Activated CD4-positive, alpha-beta T cell treated with anti-CD3 and anti-CD28 coated beads for 36 hours (primary cell): ENCODE results near the gene SPIRE1. TPM values are rescaled to one million over a fixed set of nuclear protein-coding genes. Genes with fewer than 3 reads are reported as not detected.
A peak's percentile ranks its signal among the peaks of the same experiment; 100 is the strongest.
"Not testable (repeated sequence)": the region's sequence is repeated elsewhere in the genome, so short reads cannot be mapped to it uniquely, and the experiment has no call there.

Source experiments
- ATAC-seq: fragments of 200-7000 bp; cut with Tn5 transposase; one replicate; pipeline ENCODE4 v1.10.0; 2021; ENCODE audit warnings: mild to moderate bottlenecking, moderate library complexity
- CTCF ChIA-PET: fragments of 350-600 bp; sonication (Branson Sonifier 250); formaldehyde crosslinking; loops from one replicate; lab custom pipeline; 2021; ENCODE audit warnings: antibody characterized with exemption; lab: Charles Lee
- POLR2A ChIA-PET: fragments of 350-600 bp; sonication (Branson Sonifier 250); formaldehyde crosslinking; loops from one replicate; lab custom pipeline; 2021; ENCODE audit warnings: antibody characterized with exemption, inconsistent platforms; lab: Charles Lee
- DNase-seq: peaks from one replicate; pipeline ENCODE4 v3.0.0-alpha.2; 2020
- H3K27ac Mint-ChIP-seq: one replicate; pipeline ENCODE4 v1.8.0; 2021; ENCODE audit warnings: mixed read lengths
- H3K27me3 Mint-ChIP-seq: one replicate; pipeline ENCODE4 v1.8.0; 2021; ENCODE audit warnings: mixed read lengths
- H3K36me3 Mint-ChIP-seq: one replicate; pipeline ENCODE4 v1.8.0; 2021; ENCODE audit warnings: low read depth, mixed read lengths
- H3K4me1 Mint-ChIP-seq: one replicate; pipeline ENCODE4 v1.8.0; 2021; ENCODE audit warnings: mixed read lengths
- H3K4me3 Mint-ChIP-seq: one replicate; pipeline ENCODE4 v1.8.0; 2021; ENCODE audit warnings: mild to moderate bottlenecking, moderate library complexity, mixed read lengths
- H3K9me3 Mint-ChIP-seq: one replicate; pipeline ENCODE4 v1.8.0; 2021; ENCODE audit warnings: low read depth, mixed read lengths
- intact Hi-C, 2 experiments: fragments of 100-400 bp; cut with DNase I in 1 of 2; cut with micrococcal nuclease in 1 of 2; formaldehyde crosslinking; loops; one replicate each; pipeline versions ENCODE4 v1.14.2 to v1.15.1; 2022 to 2024; cut with DNase I, micrococcal nuclease
- total RNA-seq, 2 experiments: library from RNA; stranded (reverse); gene quantifications; one replicate each; pipeline ENCODE4 v1.2.3, GENCODE V29; 2021

Gene SPIRE1
- total RNA-seq, 2 experiments from 2014 or later = 3.0 to 3.8 TPM

- CTCF ChIA-PET = interaction anchor here (1.1 kb wide), 1 partner anchor 17 kb away, joined by 3 read pairs; no protein-coding TSS in a partner anchor
- intact Hi-C loops = no loop called here
Measured at GRCh38 chr18:12647773-12648172, 10.1 kb downstream of the SPIRE1 start.

DNA sequence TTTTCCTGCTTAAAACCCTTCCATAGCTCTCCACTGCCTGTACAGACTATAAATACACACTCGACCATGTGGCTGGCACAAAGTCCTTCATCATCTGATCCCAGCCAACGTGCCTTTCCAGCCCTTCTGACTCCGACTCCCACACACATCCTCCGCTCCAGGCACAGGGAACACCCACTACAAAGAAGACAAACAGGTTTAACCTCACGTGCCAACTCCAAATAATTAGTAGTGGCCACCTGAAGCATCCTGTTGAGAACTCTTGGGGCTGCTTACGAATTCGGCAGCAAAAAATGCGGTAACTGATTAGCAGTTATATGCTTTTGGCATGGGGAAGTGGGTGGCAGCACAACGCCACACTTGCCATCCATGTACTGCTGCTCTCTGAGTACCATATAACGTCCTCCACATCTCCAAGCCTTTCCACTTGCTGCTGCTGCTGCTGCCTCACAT, 12.1 kb downstream of the SPIRE1 start:
- POLR2A ChIA-PET = no interaction called here
- no peak overlapping the region for H3K4me3 Mint-ChIP-seq
- DNase-seq (no peak), ATAC-seq (no peak)
- H3K36me3 Mint-ChIP-seq = no peaks in the 10 kb centered on the region
- H3K9me3 Mint-ChIP-seq = no peaks in the 10 kb centered on the region
- peaks cover 13% of the 10 kb centered on the region for H3K27me3 Mint-ChIP-seq
- CTCF ChIA-PET = interaction anchor here (0.7 kb wide), 1 partner anchor 15 kb away, joined by 3 read pairs; no protein-coding TSS in a partner anchor
- H3K27ac Mint-ChIP-seq = no peak overlapping the region
- intact Hi-C loops = no loop called here
- H3K4me1 Mint-ChIP-seq = no peaks in the 10 kb centered on the region

More at GRCh38 chr18:12647773-12648172, 10.1 kb downstream of the SPIRE1 start:
- H3K27ac Mint-ChIP-seq = no peak overlapping the region
- peaks cover 8% of the 10 kb centered on the region for H3K27me3 Mint-ChIP-seq
- DNase-seq (no peak), ATAC-seq (no peak)
- H3K4me1 Mint-ChIP-seq = peaks cover 6% of the 10 kb centered on the region
- no peak overlapping the region for H3K4me3 Mint-ChIP-seq
- no peaks in the 10 kb centered on the region for H3K9me3 Mint-ChIP-seq
- H3K36me3 Mint-ChIP-seq = no peaks in the 10 kb centered on the region
- POLR2A ChIA-PET = no interaction called here

DNA sequence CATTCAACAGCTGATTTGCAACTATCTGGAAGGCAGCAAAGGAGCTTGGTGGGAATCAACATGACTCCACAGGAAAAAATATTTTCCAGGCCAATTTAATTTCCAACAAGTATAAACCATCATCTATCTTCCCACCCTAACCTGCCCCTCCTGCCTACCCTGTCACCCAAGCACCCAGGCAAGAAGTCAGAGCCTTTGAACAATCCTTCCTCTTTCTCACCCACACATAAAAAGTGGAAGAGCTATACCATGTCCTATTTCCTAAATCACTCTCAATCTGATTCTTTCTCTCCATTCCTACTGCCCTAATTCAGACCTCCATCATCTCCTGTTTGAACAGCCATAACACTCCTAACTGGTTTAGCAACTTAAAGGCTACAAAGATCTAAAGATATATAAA, 12.7 kb downstream of the SPIRE1 start:
- POLR2A ChIA-PET = interaction anchor here (0.6 kb wide), 1 partner anchor 251 kb away, joined by 4 read pairs; no protein-coding TSS in a partner anchor
- no peaks in the 10 kb centered on the region for H3K4me1 Mint-ChIP-seq
- ATAC-seq = no peak

DNA sequence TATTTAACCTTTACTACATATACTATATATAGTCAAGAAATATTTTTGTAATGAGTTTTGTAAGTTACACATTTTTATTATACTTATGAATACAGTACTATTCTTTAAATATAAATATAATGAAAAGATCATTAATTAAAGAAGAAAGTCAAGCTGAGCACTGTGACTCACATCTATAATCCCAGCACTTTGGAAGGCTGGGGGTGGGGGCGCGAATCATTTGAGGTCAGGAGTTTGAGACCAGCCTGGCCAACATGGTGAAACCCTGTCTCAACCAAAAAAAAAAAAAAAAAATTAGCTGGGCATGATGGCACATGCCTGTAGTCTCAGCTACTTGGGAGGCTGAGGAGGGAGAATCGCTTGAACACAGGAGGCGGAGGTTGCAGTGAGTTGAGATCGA, 14.2 kb downstream of the SPIRE1 start:
- not testable (repeated sequence) for H3K36me3 Mint-ChIP-seq, H3K27ac Mint-ChIP-seq

More for the DNA sequence above, 12.7 kb downstream of the SPIRE1 start:
- Mint-ChIP-seq H3K27ac (no peak overlapping the region), H3K4me3 (no peak overlapping the region), H3K9me3 (no peaks in the 10 kb centered on the region), H3K36me3 (no peaks in the 10 kb centered on the region), H3K27me3 (peaks cover 18% of the 10 kb centered on the region)
- no peak for DNase-seq
- intact Hi-C loops = no loop called here
- CTCF ChIA-PET = interaction anchor here (0.7 kb wide), 1 partner anchor 15 kb away, joined by 3 read pairs; no protein-coding TSS in a partner anchor

DNA sequence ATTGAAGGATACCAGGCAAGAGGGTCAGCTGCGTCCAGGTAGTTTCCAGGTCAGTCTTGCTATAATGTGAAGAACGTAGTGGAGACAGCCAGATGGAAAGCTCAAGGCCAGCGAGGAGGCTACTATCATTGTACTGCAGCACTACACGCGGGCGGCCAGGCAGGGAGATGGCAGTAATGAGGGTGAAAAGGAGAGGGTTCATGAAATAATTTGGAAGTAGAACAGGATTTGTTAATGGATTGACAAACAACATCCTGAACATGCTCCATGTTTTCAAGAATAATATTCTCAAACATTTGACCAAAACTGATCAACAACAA, 17.1 kb downstream of the SPIRE1 start:
- ATAC-seq (no peak), DNase-seq (no peak)
- Mint-ChIP-seq H3K4me1 (peaks cover 3% of the 10 kb centered on the region), H3K4me3 (no peak overlapping the region), H3K9me3 (no peaks in the 10 kb centered on the region), H3K27ac (no peak overlapping the region), H3K27me3 (peaks cover 17% of the 10 kb centered on the region), H3K36me3 (no peaks in the 10 kb centered on the region)
- POLR2A ChIA-PET = no interaction called here
- CTCF ChIA-PET = no interaction called here
- intact Hi-C loops = no loop called here

More for the DNA sequence above, 14.2 kb downstream of the SPIRE1 start:
- ATAC-seq, POLR2A ChIA-PET, H3K9me3 Mint-ChIP-seq, DNase-seq, H3K4me3 Mint-ChIP-seq, H3K4me1 Mint-ChIP-seq, intact Hi-C loops: not testable (repeated sequence)
- CTCF ChIA-PET = interaction anchor here (0.6 to 1.5 kb wide), 2 partner anchors 15 to 125 kb away, joined by 3 read pairs; no protein-coding TSS in a partner anchor
- peaks cover 18% of the 10 kb centered on the region for H3K27me3 Mint-ChIP-seq

DNA sequence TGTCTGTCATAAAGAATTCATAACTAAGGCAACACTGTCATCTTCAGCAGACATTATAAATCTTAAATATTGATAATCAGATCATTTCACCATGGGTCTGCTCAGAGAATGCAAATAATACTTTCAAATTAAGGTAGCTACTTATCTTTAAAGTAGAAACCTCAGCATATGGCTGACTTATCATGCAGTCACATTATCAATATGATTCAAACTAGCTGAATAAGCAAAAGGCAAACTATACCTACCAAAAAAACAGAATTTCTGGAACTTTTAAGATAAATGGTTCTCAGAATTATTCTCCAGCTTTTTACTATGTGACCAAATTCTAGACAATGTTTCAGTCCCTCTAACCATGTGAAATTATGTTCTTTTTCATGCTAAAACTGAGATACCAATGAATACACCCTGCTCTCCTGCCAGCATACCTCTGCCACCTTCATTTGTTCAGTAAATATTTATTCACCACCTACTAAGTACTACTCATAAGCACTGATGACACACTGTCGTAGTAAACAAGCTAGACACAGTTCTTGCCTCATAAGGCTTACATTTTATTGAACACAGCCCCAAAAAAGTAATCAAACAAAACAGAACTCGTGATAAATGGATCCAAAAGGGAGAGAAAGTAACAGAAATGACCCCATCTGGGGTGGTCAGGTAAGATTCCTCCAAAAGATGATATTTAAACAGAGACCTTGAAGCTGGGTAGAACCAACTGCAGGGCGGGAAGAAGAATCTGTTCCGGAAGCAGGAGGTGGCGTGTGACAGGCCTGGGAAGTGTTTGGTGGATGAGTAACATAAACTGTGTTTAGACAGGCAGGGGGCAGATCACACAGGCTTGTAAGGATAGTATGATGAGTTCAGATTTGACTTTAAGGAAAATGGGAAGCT, 17.7 kb downstream of the SPIRE1 start:
- H3K27ac Mint-ChIP-seq = no peak overlapping the region
- POLR2A ChIA-PET = no interaction called here
- CTCF ChIA-PET = interaction anchor here (0.5 kb wide), 1 partner anchor 43 kb away, joined by 3 read pairs; no protein-coding TSS in a partner anchor
- ATAC-seq (peak; percentile 51), DNase-seq (no peak)
- H3K4me1 Mint-ChIP-seq = peaks cover 3% of the 10 kb centered on the region
- H3K27me3 Mint-ChIP-seq = peaks cover 14% of the 10 kb centered on the region
- H3K9me3 Mint-ChIP-seq = no peaks in the 10 kb centered on the region
- intact Hi-C loops = no loop called here
- no peaks in the 10 kb centered on the region for H3K36me3 Mint-ChIP-seq
- no peak overlapping the region for H3K4me3 Mint-ChIP-seq

DNA sequence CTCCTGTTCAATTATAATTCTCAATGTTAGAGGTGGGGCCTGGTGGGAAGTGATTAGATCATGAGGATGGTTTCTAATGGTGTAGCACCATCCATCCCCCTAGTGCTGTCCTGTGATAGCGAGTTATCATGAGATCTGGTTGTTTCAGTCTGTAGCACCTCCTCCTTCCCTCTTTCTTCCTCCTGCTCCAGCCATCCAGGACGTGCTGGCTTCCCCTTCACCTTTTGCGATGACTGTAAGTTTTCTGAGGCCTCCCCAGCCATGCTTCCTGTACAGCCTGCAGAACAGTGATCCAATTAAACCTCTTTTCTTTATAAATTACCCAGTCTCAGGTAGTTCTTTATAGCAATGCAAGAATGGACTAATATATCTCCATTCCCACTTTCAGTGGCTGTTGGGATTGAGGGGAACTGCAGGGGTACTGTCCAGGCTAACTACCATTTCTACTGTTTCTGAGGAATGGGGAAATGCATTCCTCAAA, 19.2 kb downstream of the SPIRE1 start:
- intact Hi-C loops = no loop called here
- no peak for ATAC-seq
- no peak for DNase-seq
- Mint-ChIP-seq H3K36me3 (no peaks in the 10 kb centered on the region), H3K27ac (no peak overlapping the region), H3K27me3 (peaks cover 13% of the 10 kb centered on the region), H3K4me1 (peaks cover 3% of the 10 kb centered on the region), H3K9me3 (no peaks in the 10 kb centered on the region), H3K4me3 (no peak overlapping the region)
- POLR2A ChIA-PET = no interaction called here
- CTCF ChIA-PET = no interaction called here

GRCh38 chr18:12637901-12638643, 19.8 kb downstream of the SPIRE1 start:
- H3K36me3 Mint-ChIP-seq = no peaks in the 10 kb centered on the region
- no peak overlapping the region for H3K27ac Mint-ChIP-seq
- POLR2A ChIA-PET = interaction anchor here (0.6 kb wide), 1 partner anchor 166 kb away, joined by 3 read pairs; no protein-coding TSS in a partner anchor
- ATAC-seq = no peak
- CTCF ChIA-PET = interaction anchor here (0.5 to 0.6 kb wide), 2 partner anchors 11 to 622 kb away, joined by 3 read pairs; no protein-coding TSS in a partner anchor
- DNase-seq = no peak
- no peaks in the 10 kb centered on the region for H3K9me3 Mint-ChIP-seq
- H3K27me3 Mint-ChIP-seq = peaks cover 13% of the 10 kb centered on the region
- H3K4me3 Mint-ChIP-seq = no peak overlapping the region
- peaks cover 3% of the 10 kb centered on the region for H3K4me1 Mint-ChIP-seq
- intact Hi-C loops = no loop called here

DNA sequence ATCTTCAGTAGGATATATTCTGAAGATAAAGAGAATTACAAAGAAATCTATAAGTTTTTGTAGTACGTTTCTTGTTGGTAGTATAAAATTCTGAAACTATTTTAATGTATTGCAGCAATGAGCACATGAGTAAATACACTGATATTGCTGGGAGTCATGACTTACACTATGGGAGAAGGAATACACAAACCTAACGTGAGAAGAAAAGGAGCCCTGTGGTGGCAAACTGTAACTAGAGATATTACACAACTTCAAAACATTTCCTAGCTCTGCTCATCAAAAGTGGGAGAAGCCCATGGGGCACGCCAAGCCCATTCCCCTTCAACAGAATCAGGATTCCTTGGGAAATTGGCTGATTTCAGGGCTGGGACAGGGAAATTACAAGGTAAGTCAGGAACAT, 20.5 kb downstream of the SPIRE1 start:
- POLR2A ChIA-PET = interaction anchor here (0.6 kb wide), 1 partner anchor 165 kb away, joined by 3 read pairs; no protein-coding TSS in a partner anchor
- intact Hi-C loops = no loop called here
- Mint-ChIP-seq H3K4me1 (peaks cover 3% of the 10 kb centered on the region), H3K9me3 (no peaks in the 10 kb centered on the region), H3K27ac (no peak overlapping the region), H3K36me3 (no peaks in the 10 kb centered on the region), H3K27me3 (peaks cover 10% of the 10 kb centered on the region), H3K4me3 (no peak overlapping the region)
- DNase-seq = no peak
- ATAC-seq = no peak
- CTCF ChIA-PET = interaction anchor here (0.5 kb wide), 1 partner anchor 622 kb away, joined by 3 read pairs; no protein-coding TSS in a partner anchor

GRCh38 chr18:12631831-12632477, 26.0 kb downstream of the SPIRE1 start:
- no peak overlapping the region for H3K27ac Mint-ChIP-seq
- H3K4me3 Mint-ChIP-seq = no peak overlapping the region
- peaks cover 3% of the 10 kb centered on the region for H3K4me1 Mint-ChIP-seq
- ChIA-PET POLR2A (no interaction called here), CTCF (no interaction called here)
- no peak for DNase-seq
- intact Hi-C loops = no loop called here
- no peak for ATAC-seq
- H3K9me3 Mint-ChIP-seq = no peaks in the 10 kb centered on the region
- no peaks in the 10 kb centered on the region for H3K36me3 Mint-ChIP-seq
- H3K27me3 Mint-ChIP-seq = no peaks in the 10 kb centered on the region

- no peaks in the 10 kb centered on the region for H3K27me3 Mint-ChIP-seq
- intact Hi-C loops = no loop called here
- ChIA-PET POLR2A (no interaction called here), CTCF (interaction anchor here (0.6 to 1.6 kb wide), 5 partner anchors 9 to 156 kb away, joined by 3 to 4 read pairs (median 3); no protein-coding TSS in a partner anchor)
- H3K4me3 Mint-ChIP-seq = no peak overlapping the region
- H3K4me1 Mint-ChIP-seq = no peaks in the 10 kb centered on the region
- H3K36me3 Mint-ChIP-seq = no peaks in the 10 kb centered on the region
- H3K27ac Mint-ChIP-seq = no peak overlapping the region
- no peak for ATAC-seq
- H3K9me3 Mint-ChIP-seq = no peaks in the 10 kb centered on the region
- DNase-seq = no peak
Measured at GRCh38 chr18:12630136-12630535, 27.8 kb downstream of the SPIRE1 start.
